SK-N-SH treated with all-trans-retinoic acid at 6 μM for 48 hours (cell line): ENCODE results near the gene CLPSL2.

Experiments used
- ATAC-seq: fragments of 200-7000 bp; cut with Tn5 transposase; 3 replicates; pipeline ENCODE4 v1.9.1; 2020; ENCODE audit warnings: mild to moderate bottlenecking, moderate library complexity
- ARNTL ChIP-seq: fragments of 450-650 bp; formaldehyde crosslinking; IDR thresholded peaks from 2 replicates; pipeline ENCODE4 v1.5.0; 2020; ENCODE audit warnings: low read depth, mild to moderate bottlenecking, moderate library complexity, borderline replicate concordance
- BACH2 ChIP-seq: fragments of 250-450 bp; sonication (Bioruptor Pico); IDR thresholded peaks from 2 replicates; pipeline ENCODE4 v1.9.0; 2021; ENCODE audit warnings: mild to moderate bottlenecking, borderline replicate concordance
- CREB5 ChIP-seq: fragments of 250-450 bp; sonication (Bioruptor Pico); IDR thresholded peaks from 2 replicates; pipeline ENCODE4 v1.5.1; 2020; ENCODE audit warnings: low read depth, mild to moderate bottlenecking, moderate library complexity
- CSDC2 ChIP-seq: fragments of 250-450 bp; sonication (Bioruptor Pico); IDR thresholded peaks from 2 replicates; pipeline ENCODE4 v1.5.0; 2020; ENCODE audit warnings: mild to moderate bottlenecking, moderate library complexity
- CSRNP3 ChIP-seq: fragments of 250-450 bp; sonication (Bioruptor Pico); IDR thresholded peaks from 2 replicates; pipeline ENCODE4 v1.5.1; 2021; ENCODE audit warnings: mild to moderate bottlenecking, moderate library complexity
- GLIS3 ChIP-seq: fragments of 250-450 bp; sonication (Bioruptor Pico); IDR thresholded peaks from 2 replicates; pipeline ENCODE4 v1.5.0; 2020; ENCODE audit warnings: mild to moderate bottlenecking, moderate library complexity
- ISL1 ChIP-seq: fragments of 250-450 bp; sonication (Bioruptor Pico); IDR thresholded peaks from 2 replicates; pipeline ENCODE4 v2.1.2; 2022; ENCODE audit warnings: mild to moderate bottlenecking, moderate library complexity
- OSR1 ChIP-seq: fragments of 250-450 bp; sonication (Bioruptor Pico); IDR thresholded peaks from 2 replicates; pipeline ENCODE4 v1.8.0; 2022; ENCODE audit warnings: moderate library complexity, mild to moderate bottlenecking, inconsistent platforms
- PATZ1 ChIP-seq: fragments of 250-450 bp; sonication (Bioruptor Pico); IDR thresholded peaks from 2 replicates; pipeline ENCODE4 v1.8.0; 2020; ENCODE audit warnings: mild to moderate bottlenecking, moderate library complexity, borderline replicate concordance
- PPARA ChIP-seq: fragments of 250-450 bp; sonication (Bioruptor Pico); IDR thresholded peaks from 2 replicates; pipeline ENCODE4 v1.5.0; 2020; ENCODE audit warnings: mild to moderate bottlenecking, borderline replicate concordance
- RARB ChIP-seq: fragments of 250-450 bp; sonication (Bioruptor Pico); IDR thresholded peaks from 2 replicates; pipeline ENCODE4 v1.8.0; 2021; ENCODE audit warnings: mild to moderate bottlenecking, moderate library complexity
- SNAI2 ChIP-seq: fragments of 250-450 bp; sonication (Bioruptor Pico); IDR thresholded peaks from 2 replicates; pipeline ENCODE4 v1.5.0; 2020; ENCODE audit warnings: mild to moderate bottlenecking, moderate library complexity
- TCF4 ChIP-seq: fragments of 250-450 bp; sonication (Bioruptor Pico); IDR thresholded peaks from 2 replicates; pipeline ENCODE4 v1.8.0; 2021; ENCODE audit warnings: mild to moderate bottlenecking, moderate library complexity, borderline replicate concordance
- TSHZ2 ChIP-seq: fragments of 250-450 bp; sonication (Bioruptor Pico); IDR thresholded peaks from 2 replicates; pipeline ENCODE4 v1.5.0; 2020; ENCODE audit warnings: mild to moderate bottlenecking, moderate library complexity
- ZC3H10 ChIP-seq: fragments of 250-450 bp; sonication (Bioruptor Pico); IDR thresholded peaks from 2 replicates; pipeline ENCODE4 v1.5.1; 2021; ENCODE audit warnings: mild to moderate bottlenecking, moderate library complexity
- ZFP3 ChIP-seq: fragments of 250-450 bp; sonication (Bioruptor Pico); IDR thresholded peaks from 2 replicates; pipeline ENCODE4 v1.5.0; 2020; ENCODE audit warnings: mild to moderate bottlenecking, moderate library complexity
- ZFP30 ChIP-seq: fragments of 450-650 bp; formaldehyde crosslinking; IDR thresholded peaks from 2 replicates; pipeline ENCODE4 v1.5.0; 2022; ENCODE audit warnings: mild to moderate bottlenecking, moderate library complexity
- ZNF565 ChIP-seq: fragments of 450-650 bp; formaldehyde crosslinking; conservative IDR thresholded peaks from 2 replicates; pipeline ENCODE4 v1.5.0; 2020; ENCODE audit warnings: low read depth, mild to moderate bottlenecking, moderate library complexity
- ZNF70 ChIP-seq: fragments of 450-650 bp; formaldehyde crosslinking; IDR thresholded peaks from 2 replicates; pipeline ENCODE4 v1.5.0; 2020; ENCODE audit warnings: mild to moderate bottlenecking, moderate library complexity
- ZNF8 ChIP-seq: fragments of 450-650 bp; formaldehyde crosslinking; IDR thresholded peaks from 2 replicates; pipeline ENCODE4 v1.5.0; 2020; ENCODE audit warnings: mild to moderate bottlenecking, moderate library complexity

Gene CLPSL2

GRCh38 chr6:35788423-35788982 is 12.1 kb downstream of the CLPSL2 start:
- TF ChIP-seq BACH2 (no peak), PATZ1 (no peak), ZC3H10 (CRISPR knock-in tag) (no peak), ZFP30 (CRISPR knock-in tag) (no peak), ARNTL (CRISPR knock-in tag) (no peak), ZNF70 (CRISPR knock-in tag) (no peak), PPARA (CRISPR knock-in tag) (no peak), CSRNP3 (no peak), TSHZ2 (CRISPR knock-in tag) (no peak), ZNF565 (CRISPR knock-in tag) (no peak), RARB (no peak), ISL1 (CRISPR knock-in tag) (no peak), GLIS3 (no peak), OSR1 (no peak), CREB5 (no peak), ZNF8 (CRISPR knock-in tag) (no peak), SNAI2 (CRISPR knock-in tag) (no peak)
- TF ChIP-seq, all 23 proteins: peak for 0
- ATAC-seq, result no peak

GRCh38 chr6:35790683-35791082 is 14.3 kb downstream of the CLPSL2 start:
- ATAC-seq, result no peak
- TF ChIP-seq ZNF70 (CRISPR knock-in tag) (no peak), TSHZ2 (CRISPR knock-in tag) (no peak), SNAI2 (CRISPR knock-in tag) (no peak), CSDC2 (no peak), ZC3H10 (CRISPR knock-in tag) (no peak), TCF4 (CRISPR knock-in tag) (no peak), CREB5 (no peak), GLIS3 (no peak), RARB (no peak), ARNTL (CRISPR knock-in tag) (no peak), ZNF8 (CRISPR knock-in tag) (no peak), ZFP3 (CRISPR knock-in tag) (no peak), ZNF565 (CRISPR knock-in tag) (no peak), PPARA (CRISPR knock-in tag) (no peak)
